GM12878 (cell line): ENCODE measurements around the gene CELSR3.

Source experiments
- CHD1 ChIP-seq: IDR thresholded peaks from 2 replicates; pipeline ENCODE4 v1.6.1; 2012; ENCODE audit warnings: low read depth, low read length, improper control_type of control experiment
- CTCF ChIP-seq, 3 experiments: IDR thresholded peaks in 2 of 3; conservative IDR thresholded peaks in 1 of 3; 2 replicates each; pipeline ENCODE4 v1.5.1; 2011; ENCODE audit warnings: low read depth in 3 of 3, low read length in 3 of 3, mild to moderate bottlenecking in 3 of 3, control low read depth in 2 of 3, moderate library complexity in 2 of 3, inconsistent platforms in 1 of 3, mixed read lengths in 1 of 3; ENCODE audit not compliant: control insufficient read depth in 2 of 3, insufficient read depth in 1 of 3; ENCODE audit errors: extremely low read depth in 1 of 3
- EGR1 ChIP-seq, 2 experiments: IDR thresholded peaks; 1 replicate in 1 of 2; 2 replicates in 1 of 2; pipeline ENCODE4 v1.6.1; 2011 to 2012; ENCODE audit warnings: low read depth in 2 of 2, low read length in 2 of 2, borderline replicate concordance in 1 of 2, mild to moderate bottlenecking in 1 of 2, moderate library complexity in 1 of 2
- NR2C1 ChIP-seq: fragments of 450-650 bp; IDR thresholded peaks from 2 replicates; pipeline ENCODE4 v1.6.1; 2017; ENCODE audit warnings: antibody characterized with exemption, mild to moderate bottlenecking, moderate library complexity
- ZNF217 ChIP-seq: fragments of 450-650 bp; IDR thresholded peaks from 2 replicates; pipeline ENCODE4 v1.6.1; 2017; ENCODE audit warnings: antibody characterized with exemption, mild to moderate bottlenecking

GRCh38 chr3:48623851-48624547 lies 38.7 kb downstream of the CELSR3 start:
- TF ChIP-seq NR2C1 (no peak), ZNF217 (no peak), EGR1 (IDR thresholded peaks at IDR 0.05; ENCODE audit: borderline replicate concordance in 1 of 2, low read depth in 2 of 2, low read length in 2 of 2) (no peak), CTCF (IDR thresholded peaks at IDR 0.05 in 2 of 3, conservative IDR thresholded peaks at IDR 0.05 in 1 of 3; ENCODE audit: control insufficient read depth in 2 of 3, extremely low read depth in 1 of 3, insufficient read depth in 1 of 3, low read depth in 3 of 3, low read length in 3 of 3) (no peak), CHD1 (no peak)
